ENCODE results near the gene IER3. TPM values are rescaled to one million over a fixed set of nuclear protein-coding genes. Genes with fewer than 3 reads are reported as not detected.

Gene IER3
- polyA plus RNA-seq, 1 of the 3 experiments (the other 2 are of a cell fraction), result 12.9 TPM

- peak; percentile 97 for DNase-seq
- no peaks in the 10 kb centered on the region for H4K20me1 ChIP-seq (ENCODE audit: insufficient read depth)
- peak within 1 kb of the TSS; percentile 87 for H3K9ac ChIP-seq
- WGBS (ENCODE audit: low lambda C conversion rate), result under 1% methylated on average over 13 of the region's 66 CpGs
- H3K36me3 ChIP-seq (replicated peaks in 1 of 2; ENCODE audit: control insufficient read depth in 1 of 2, insufficient read depth in 2 of 2, low read length in 1 of 2), result peaks cover 26 to 31% of the 10 kb centered on the region in 2 experiments
- POLR2A ChIA-PET, result interaction anchor here (0.7 kb wide), 1 partner anchor 21 kb away, joined by 3 read pairs; no protein-coding TSS in a partner anchor
- peak within 1 kb of the TSS; percentile 75 to 76 for H3K4me3 ChIP-seq (ENCODE audit: low read depth in 2 of 2, low read length in 1 of 2)
- peaks cover 61% of the 10 kb centered on the region for H3K79me2 ChIP-seq (ENCODE audit: insufficient read depth)
- no peaks in the 10 kb centered on the region for H3K9me3 ChIP-seq
- H3K4me1 ChIP-seq (ENCODE audit: control insufficient read depth in 1 of 2, insufficient read depth in 2 of 2, low read depth in 1 of 2, low read length in 1 of 2), result peaks cover 21 to 30% of the 10 kb centered on the region in 2 experiments
- no peaks in the 10 kb centered on the region for H3K27me3 ChIP-seq (ENCODE audit: insufficient read depth)
- peaks cover 19% of the 10 kb centered on the region for H3F3A ChIP-seq (replicated peaks; ENCODE audit: insufficient read depth)
- peak within 1 kb of the TSS; percentile 84 to 95 for H3K27ac ChIP-seq (ENCODE audit: low read depth in 2 of 2, low read length in 1 of 2)
- no peaks in the 10 kb centered on the region for H3K9me2 ChIP-seq
- CTCF ChIA-PET, result interaction anchor here (0.9 to 42.4 kb wide), 8 partner anchors 10 to 338 kb away, joined by 3 to 838 read pairs (median 3); partner anchors contain the start of genes DHX16, NRM and PPP1R18
- H3K4me2 ChIP-seq, result peak within 1 kb of the TSS; percentile 85
- H2AFZ ChIP-seq (ENCODE audit: low read depth), result no peak within 1 kb of the TSS
- TF ChIP-seq JUND (IDR thresholded peaks at IDR 0.05) (peak; percentile 24; the same call in 1 of the 2 replicates), PBX3 (IDR thresholded peaks at IDR 0.05) (peak; percentile 61), MXI1 (IDR thresholded peaks at IDR 0.05; ENCODE audit: low read depth, low read length) (peak; percentile 47; the same call in 1 of the 2 replicates), SIN3A (IDR thresholded peaks at IDR 0.05; ENCODE audit: borderline replicate concordance, low read depth, low read length) (0 out of 2 replicates have a peak, but pooled peaks have one; percentile 23), RXRA (IDR thresholded peaks at IDR 0.05; ENCODE audit: borderline replicate concordance, low read depth) (peak; percentile 90; the same call in 1 of the 2 replicates), TAF1 (IDR thresholded peaks at IDR 0.05; ENCODE audit: borderline replicate concordance, low read depth, low read length) (0 out of 2 replicates have a peak, but pooled peaks have one; percentile 47), MAX (IDR thresholded peaks at IDR 0.05; ENCODE audit: low read depth) (peak; percentile 25; the same call in 1 of the 2 replicates), ZBTB33 (IDR thresholded peaks at IDR 0.05; ENCODE audit: borderline replicate concordance, low read depth) (0 out of 2 replicates have a peak, but pooled peaks have one; percentile 7), ELF1 (IDR thresholded peaks at IDR 0.05) (no peak), GABPA (IDR thresholded peaks at IDR 0.05; ENCODE audit: low read depth) (peak; percentile 43; the same call in 1 of the 2 replicates), TEAD4 (IDR thresholded peaks at IDR 0.05; ENCODE audit: borderline replicate concordance, insufficient read depth) (peak; percentile 57), NFIC (IDR thresholded peaks at IDR 0.05; ENCODE audit: borderline replicate concordance) (peak; percentile 11), USF2 (IDR thresholded peaks at IDR 0.05; ENCODE audit: borderline replicate concordance, low read depth, low read length) (no peak), CHD2 (IDR thresholded peaks at IDR 0.05; ENCODE audit: low read length, partially characterized antibody) (no peak), GATA2 (CRISPR knock-in tag; IDR thresholded peaks at IDR 0.05) (no peak), FOSL2 (IDR thresholded peaks at IDR 0.05; ENCODE audit: borderline replicate concordance, low read depth) (no peak), TCF12 (IDR thresholded peaks at IDR 0.05) (peak; percentile 18; the same call in 1 of the 2 replicates), FOXJ3 (CRISPR knock-in tag; IDR thresholded peaks at IDR 0.05) (no peak), RCOR1 (IDR thresholded peaks at IDR 0.05; ENCODE audit: low read length) (0 out of 2 replicates have a peak, but pooled peaks have one; percentile 8), MEF2A (IDR thresholded peaks at IDR 0.05; ENCODE audit: borderline replicate concordance, low read depth) (peak; percentile 37; the same call in 1 of the 2 replicates), EP300 (IDR thresholded peaks at IDR 0.05; ENCODE audit: borderline replicate concordance in 1 of 2, low read depth in 1 of 2, low read length in 1 of 2) (no peak; a peak in 1 of 4 replicates), REST (IDR thresholded peaks at IDR 0.05; ENCODE audit: low read depth, low read length) (peak; percentile 28; the same call in 1 of the 2 replicates)
- TF ChIP-seq, protein P1, sequence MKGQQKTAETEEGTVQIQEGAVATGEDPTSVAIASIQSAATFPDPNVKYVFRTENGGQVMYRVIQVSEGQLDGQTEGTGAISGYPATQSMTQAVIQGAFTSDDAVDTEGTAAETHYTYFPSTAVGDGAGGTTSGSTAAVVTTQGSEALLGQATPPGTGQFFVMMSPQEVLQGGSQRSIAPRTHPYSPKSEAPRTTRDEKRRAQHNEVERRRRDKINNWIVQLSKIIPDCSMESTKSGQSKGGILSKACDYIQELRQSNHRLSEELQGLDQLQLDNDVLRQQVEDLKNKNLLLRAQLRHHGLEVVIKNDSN (IDR thresholded peaks at IDR 0.05; ENCODE audit: borderline replicate concordance, low read depth), result no peak
These were observed 1.8 kb downstream of the IER3 start, which contains the start of gene FLOT1 for GRCh38 chr6:30742316-30743098. Gene FLOT1, minus strand, starts transcription at chr6:30742687. Its CDS starts 498 bp downstream, at chr6:30742189.
